BE2C (cell line): Measurements from ENCODE around the gene ITGB2.

ENCODE experiments used
- DNase-seq: peaks from one replicate; pipeline ENCODE4 v3.0.0-alpha.2; 2020
- H3K27me3 ChIP-seq: fragments of 250-450 bp; sonication (Bioruptor Pico); 2 replicates; pipeline ENCODE4 v1.5.1; 2020; ENCODE audit warnings: mild to moderate bottlenecking
- H3K36me3 ChIP-seq: fragments of 250-450 bp; sonication (Bioruptor Pico); 2 replicates; pipeline ENCODE4 v1.5.1; 2020; ENCODE audit warnings: mild to moderate bottlenecking
- H3K4me1 ChIP-seq: fragments of 250-450 bp; sonication (Bioruptor Pico); 2 replicates; pipeline ENCODE4 v1.5.1; 2020
- H3K4me3 ChIP-seq: 2 replicates; pipeline ENCODE4 v1.5.1; 2011; ENCODE audit warnings: low read depth, low read length
- H3K9me3 ChIP-seq: fragments of 250-450 bp; sonication (Bioruptor Pico); 2 replicates; pipeline ENCODE4 v1.5.1; 2020
- CTCF ChIP-seq: IDR thresholded peaks from 2 replicates; pipeline ENCODE4 v1.5.1; 2012; ENCODE audit warnings: mild to moderate bottlenecking, low read depth, low read length

Gene ITGB2

GRCh38 chr21:44926331-44927101, 5.8 kb upstream of the ITGB2 start:
- Histone ChIP-seq H3K4me1 (no peaks in the 10 kb centered on the region), H3K9me3 (no peaks in the 10 kb centered on the region; the same call in 1 of the 2 replicates), H3K27me3 (peaks cover 94% of the 10 kb centered on the region), H3K4me3 (no peak overlapping the region), H3K36me3 (no peaks in the 10 kb centered on the region)
- DNase-seq: no peak
- no peak for TF ChIP-seq CTCF

- TF ChIP-seq CTCF: no peak
- H3K9me3 ChIP-seq: no peaks in the 10 kb centered on the region; the same call in 1 of the 2 replicates
- DNase-seq: no peak
- H3K4me1 ChIP-seq: no peaks in the 10 kb centered on the region
- peaks cover 94% of the 10 kb centered on the region for H3K27me3 ChIP-seq
- H3K36me3 ChIP-seq: no peaks in the 10 kb centered on the region
- no peak overlapping the region for H3K4me3 ChIP-seq
Observed at GRCh38 chr21:44925378-44925755, 4.7 kb upstream of the ITGB2 start.

- no peaks in the 10 kb centered on the region for H3K36me3 ChIP-seq
- no peaks in the 10 kb centered on the region; the same call in 1 of the 2 replicates for H3K9me3 ChIP-seq
- H3K27me3 ChIP-seq: peaks cover 94% of the 10 kb centered on the region
- TF ChIP-seq CTCF: no peak
- no peak for DNase-seq
- no peak overlapping the region for H3K4me3 ChIP-seq
- no peaks in the 10 kb centered on the region for H3K4me1 ChIP-seq
Observed at GRCh38 chr21:44924606-44925377, 4.1 kb upstream of the ITGB2 start.

- no peak for TF ChIP-seq CTCF
- H3K9me3 ChIP-seq: no peaks in the 10 kb centered on the region
- no peak overlapping the region for H3K4me3 ChIP-seq
- no peak for DNase-seq
- H3K36me3 ChIP-seq: no peaks in the 10 kb centered on the region
- no peaks in the 10 kb centered on the region for H3K4me1 ChIP-seq
- H3K27me3 ChIP-seq: peaks cover 94% of the 10 kb centered on the region
Observed at GRCh38 chr21:44923480-44924084, 2.9 kb upstream of the ITGB2 start.

- no peak for TF ChIP-seq CTCF
- H3K4me1 ChIP-seq: no peaks in the 10 kb centered on the region
- no peak overlapping the region for H3K4me3 ChIP-seq
Observed at GRCh38 chr21:44921928-44922327, 1.2 kb upstream of the ITGB2 start.

More at GRCh38 chr21:44921928-44922327, 1.2 kb upstream of the ITGB2 start:
- no peak for DNase-seq
- Histone ChIP-seq H3K9me3 (no peaks in the 10 kb centered on the region), H3K27me3 (peaks cover 90% of the 10 kb centered on the region), H3K36me3 (no peaks in the 10 kb centered on the region)
